RWPE2 (cell line): ENCODE measurements around the gene RPTOR.

Experiments used
- ATAC-seq: fragments of 200-7000 bp; cut with Tn5 transposase; 3 replicates; pipeline ENCODE4 v1.9.1; 2021; ENCODE audit warnings: low read depth
- DNase-seq: peaks from one replicate; pipeline ENCODE4 v3.0.0-alpha.2; 2020; ENCODE audit warnings: low spot score
- H3K27ac ChIP-seq: fragments of 450-650 bp; 2 replicates; pipeline ENCODE4 v1.5.1; 2017; ENCODE audit warnings: mild to moderate bottlenecking; ENCODE audit not compliant: poor library complexity, severe bottlenecking
- H3K27me3 ChIP-seq: fragments of 250-450 bp; sonication (Bioruptor Pico); 2 replicates; pipeline ENCODE4 v1.5.1; 2021; ENCODE audit warnings: mild to moderate bottlenecking, moderate library complexity; ENCODE audit not compliant: insufficient read depth, poor library complexity, severe bottlenecking
- H3K36me3 ChIP-seq: fragments of 250-450 bp; sonication (Bioruptor Pico); 2 replicates; pipeline ENCODE4 v1.5.1; 2020; ENCODE audit warnings: low read depth, mild to moderate bottlenecking, moderate library complexity
- H3K4me1 ChIP-seq: fragments of 250-450 bp; sonication (Bioruptor Pico); 2 replicates; pipeline ENCODE4 v1.5.1; 2021; ENCODE audit warnings: mild to moderate bottlenecking, moderate library complexity; ENCODE audit not compliant: insufficient read depth, poor library complexity, severe bottlenecking
- H3K4me3 ChIP-seq: fragments of 250-450 bp; sonication (Bioruptor Pico); 2 replicates; pipeline ENCODE4 v1.5.1; 2021; ENCODE audit warnings: mild to moderate bottlenecking, moderate library complexity; ENCODE audit not compliant: severe bottlenecking
- H3K9me3 ChIP-seq: fragments of 250-450 bp; sonication (Bioruptor Pico); 2 replicates; pipeline ENCODE4 v1.5.1; 2021; ENCODE audit warnings: mild to moderate bottlenecking, moderate library complexity; ENCODE audit not compliant: severe bottlenecking
- CTCF ChIP-seq: fragments of 450-650 bp; IDR thresholded peaks from one replicate; pipeline ENCODE4 v1.5.1; 2017; ENCODE audit warnings: mild to moderate bottlenecking, moderate library complexity; ENCODE audit not compliant: poor library complexity, severe bottlenecking

Gene RPTOR

GRCh38 chr17:80766290-80766855 lies 221.7 kb downstream of the RPTOR start:
- Histone ChIP-seq H3K9me3 (no peaks in the 10 kb centered on the region), H3K4me1 (peaks cover 11% of the 10 kb centered on the region), H3K36me3 (no peaks in the 10 kb centered on the region), H3K4me3 (no peak overlapping the region), H3K27ac (no peak overlapping the region), H3K27me3 (no peaks in the 10 kb centered on the region)
- ATAC-seq (no peak), DNase-seq (no peak)
- TF ChIP-seq CTCF, result no peak

- no peak overlapping the region for H3K27ac ChIP-seq
- H3K36me3 ChIP-seq, result no peaks in the 10 kb centered on the region
- no peaks in the 10 kb centered on the region for H3K9me3 ChIP-seq
- ATAC-seq (no peak), DNase-seq (no peak)
- no peaks in the 10 kb centered on the region for H3K27me3 ChIP-seq
- H3K4me1 ChIP-seq, result no peaks in the 10 kb centered on the region
- no peak for TF ChIP-seq CTCF
- no peak overlapping the region for H3K4me3 ChIP-seq
These were observed 223.8 kb downstream of the RPTOR start for GRCh38 chr17:80768389-80768788.

GRCh38 chr17:80768936-80769335 lies 224.3 kb downstream of the RPTOR start:
- Histone ChIP-seq H3K27me3 (no peaks in the 10 kb centered on the region), H3K36me3 (no peaks in the 10 kb centered on the region), H3K4me3 (no peak overlapping the region), H3K4me1 (no peaks in the 10 kb centered on the region), H3K9me3 (no peaks in the 10 kb centered on the region), H3K27ac (no peak overlapping the region)
- ATAC-seq, result no peak
- TF ChIP-seq CTCF, result no peak
- DNase-seq, result no peak

- no peaks in the 10 kb centered on the region for H3K9me3 ChIP-seq
- ATAC-seq (no peak), DNase-seq (no peak)
- no peak overlapping the region for H3K4me3 ChIP-seq
- H3K27ac ChIP-seq, result no peak overlapping the region
- H3K27me3 ChIP-seq, result no peaks in the 10 kb centered on the region
- H3K4me1 ChIP-seq, result no peaks in the 10 kb centered on the region
- TF ChIP-seq CTCF, result no peak
- H3K36me3 ChIP-seq, result no peaks in the 10 kb centered on the region
These were observed 224.9 kb downstream of the RPTOR start for GRCh38 chr17:80769516-80769915.

GRCh38 chr17:80769936-80770625 lies 225.4 kb downstream of the RPTOR start:
- Histone ChIP-seq H3K36me3 (no peaks in the 10 kb centered on the region), H3K4me3 (no peak overlapping the region), H3K27ac (no peak overlapping the region), H3K4me1 (no peaks in the 10 kb centered on the region), H3K9me3 (no peaks in the 10 kb centered on the region), H3K27me3 (no peaks in the 10 kb centered on the region)
- ATAC-seq, result no peak
- no peak for DNase-seq
- no peak for TF ChIP-seq CTCF
